KG1 (cell line): ENCODE results near the gene SNX6.
"Not testable (repeated sequence)": the region's sequence is repeated elsewhere in the genome, so short reads cannot be mapped to it uniquely, and the experiment has no call there.

Experiments used
- DNase-seq: peaks from one replicate; lab custom pipeline; 2025; lab: John Stamatoyannopoulos, UW

Gene SNX6

DNA sequence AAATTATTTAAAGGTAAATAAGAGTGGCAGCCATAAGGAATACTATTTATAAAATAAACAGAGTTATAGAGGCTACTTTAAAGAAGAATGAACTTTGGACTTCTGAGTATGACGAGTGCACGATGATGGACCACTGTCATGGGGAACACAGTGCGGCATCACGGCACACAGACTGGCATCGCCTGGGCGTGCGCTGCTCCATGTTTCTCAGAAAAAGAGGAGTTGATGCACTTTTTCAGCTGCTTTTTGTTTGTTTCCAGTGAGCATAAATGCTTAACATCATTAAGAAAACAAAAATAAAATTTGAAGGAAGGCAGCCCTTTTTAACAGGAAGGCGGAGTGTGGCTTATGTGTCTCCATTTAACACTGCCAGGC is 67.2 kb downstream of the SNX6 start:
- no peak for DNase-seq

DNA sequence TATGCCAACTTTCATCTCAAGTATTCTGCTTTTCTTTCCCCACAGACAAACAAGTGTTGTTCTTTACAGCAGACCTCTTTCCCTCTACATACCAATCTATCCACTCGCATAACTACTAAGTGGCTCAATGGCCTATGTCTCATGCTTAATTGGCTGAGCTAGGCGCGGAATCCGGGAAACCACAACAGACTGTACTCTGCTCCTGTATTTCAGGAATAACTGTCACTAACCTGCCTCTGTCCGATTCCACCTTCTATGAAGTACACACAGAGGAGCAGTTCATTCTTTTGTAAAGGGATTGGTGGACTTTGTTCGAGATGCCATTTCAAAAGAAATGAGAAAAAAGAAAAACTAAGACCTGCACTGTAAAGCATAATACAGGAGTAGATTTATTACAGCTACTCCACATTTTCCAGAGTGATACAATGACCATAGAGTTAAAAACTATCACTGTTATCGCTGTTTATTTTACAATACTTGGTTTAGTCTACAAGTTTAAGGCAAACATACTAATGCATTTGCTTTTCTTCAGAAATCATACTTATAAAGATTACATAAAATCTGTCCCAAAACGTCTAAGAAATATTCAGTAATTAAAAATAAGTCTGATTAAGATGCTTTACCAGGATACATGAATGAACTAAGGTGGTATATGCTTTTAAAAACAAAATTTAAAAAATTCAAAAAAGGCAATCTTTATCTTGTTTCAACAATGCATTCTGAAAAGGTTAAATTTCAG is 67.7 kb downstream of the SNX6 start:
- not testable (repeated sequence) for DNase-seq

DNA sequence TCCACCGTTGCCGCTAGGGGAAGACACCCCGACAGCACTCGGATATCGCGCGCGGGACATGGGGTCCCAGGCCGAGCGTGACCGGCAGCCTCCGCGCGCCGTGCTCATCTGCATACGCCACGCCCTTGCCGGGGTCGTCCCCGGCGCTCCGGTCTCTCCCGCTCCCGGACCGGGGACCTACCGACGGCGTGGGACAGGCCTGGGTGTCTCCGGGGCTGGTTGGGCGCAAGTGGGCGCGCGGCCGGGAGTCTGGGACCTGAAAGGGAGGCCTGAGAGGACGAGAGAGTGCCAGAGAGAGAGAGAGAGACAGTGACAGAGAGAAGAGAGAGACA is 73.5 kb downstream of the SNX6 start:
- DNase-seq: not testable (repeated sequence)

DNA sequence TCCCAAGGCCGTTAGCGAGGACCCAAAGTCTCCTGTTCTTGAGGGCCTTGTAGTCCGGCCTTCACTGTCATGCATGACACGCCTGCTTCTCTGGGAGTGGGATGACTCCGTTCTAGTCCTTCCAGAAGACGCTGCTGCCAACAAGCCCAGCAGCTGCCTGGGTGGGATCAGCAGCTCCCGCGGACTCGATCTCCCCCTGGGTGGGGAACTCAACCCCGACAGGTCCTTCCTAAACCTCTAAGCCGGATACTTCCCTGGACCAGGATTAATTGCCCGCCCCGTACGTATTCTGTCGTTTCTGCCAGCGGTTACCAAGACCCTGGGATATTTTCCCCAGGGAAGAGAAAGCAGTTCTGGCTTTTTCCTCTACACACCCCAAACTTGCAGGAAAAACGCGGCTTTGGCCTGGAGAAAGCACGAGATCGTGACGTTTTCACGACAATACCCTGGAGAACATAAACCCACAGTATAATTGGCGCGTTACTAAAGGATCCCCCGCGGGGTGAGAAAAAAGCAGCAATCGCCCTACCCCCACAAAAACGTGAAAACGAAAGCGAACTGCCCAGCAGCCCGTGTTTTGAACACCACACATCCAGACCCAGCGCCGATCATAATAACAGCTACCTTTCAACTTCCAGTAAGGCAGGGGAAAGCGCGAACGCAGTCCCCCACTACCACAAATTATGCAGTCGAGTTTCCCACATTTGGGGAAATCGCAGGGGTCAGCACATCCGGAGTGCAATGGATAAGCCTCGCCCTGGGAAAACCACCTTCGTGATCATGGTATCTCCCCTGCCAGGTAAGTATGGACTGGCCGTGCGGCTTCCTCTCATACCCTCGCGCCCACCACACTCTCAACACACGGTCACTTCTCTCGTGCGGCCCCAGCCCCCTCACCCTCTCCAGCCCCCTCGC is 74.1 kb downstream of the SNX6 start:
- not testable (repeated sequence) for DNase-seq

DNA sequence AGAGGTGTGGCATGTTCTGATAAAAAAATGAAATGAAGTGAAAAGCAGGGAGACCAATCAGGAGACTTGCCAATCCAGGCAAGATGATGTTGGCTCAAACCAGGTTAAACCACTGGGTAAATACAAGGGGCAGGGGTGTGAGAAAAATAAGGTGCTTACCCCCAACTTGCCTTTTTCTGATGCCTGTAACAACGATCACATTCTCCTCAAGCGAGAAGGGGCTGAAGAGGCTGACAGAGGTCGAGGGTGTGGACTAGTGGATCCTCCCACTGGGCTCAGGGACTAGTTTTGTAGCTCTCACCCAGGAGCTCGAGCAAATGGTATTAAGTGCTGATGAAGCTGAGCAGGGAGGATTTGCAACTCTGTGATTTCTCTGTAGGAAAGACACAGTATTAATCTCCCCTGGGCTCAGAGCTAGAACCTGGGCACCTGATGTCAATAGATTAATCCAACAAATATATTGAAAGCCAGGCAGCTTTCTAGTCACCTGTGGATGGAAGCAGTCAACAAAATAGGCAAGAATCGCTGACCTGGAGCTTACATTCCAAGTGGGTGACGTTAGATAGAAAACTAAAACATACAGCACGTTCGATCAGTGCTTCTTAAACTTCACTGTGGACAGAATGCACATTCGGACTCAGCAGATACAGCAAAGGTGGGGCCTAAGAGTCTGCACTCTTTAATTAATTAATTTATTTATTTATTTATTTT is 75.3 kb downstream of the SNX6 start:
- no peak for DNase-seq

DNA sequence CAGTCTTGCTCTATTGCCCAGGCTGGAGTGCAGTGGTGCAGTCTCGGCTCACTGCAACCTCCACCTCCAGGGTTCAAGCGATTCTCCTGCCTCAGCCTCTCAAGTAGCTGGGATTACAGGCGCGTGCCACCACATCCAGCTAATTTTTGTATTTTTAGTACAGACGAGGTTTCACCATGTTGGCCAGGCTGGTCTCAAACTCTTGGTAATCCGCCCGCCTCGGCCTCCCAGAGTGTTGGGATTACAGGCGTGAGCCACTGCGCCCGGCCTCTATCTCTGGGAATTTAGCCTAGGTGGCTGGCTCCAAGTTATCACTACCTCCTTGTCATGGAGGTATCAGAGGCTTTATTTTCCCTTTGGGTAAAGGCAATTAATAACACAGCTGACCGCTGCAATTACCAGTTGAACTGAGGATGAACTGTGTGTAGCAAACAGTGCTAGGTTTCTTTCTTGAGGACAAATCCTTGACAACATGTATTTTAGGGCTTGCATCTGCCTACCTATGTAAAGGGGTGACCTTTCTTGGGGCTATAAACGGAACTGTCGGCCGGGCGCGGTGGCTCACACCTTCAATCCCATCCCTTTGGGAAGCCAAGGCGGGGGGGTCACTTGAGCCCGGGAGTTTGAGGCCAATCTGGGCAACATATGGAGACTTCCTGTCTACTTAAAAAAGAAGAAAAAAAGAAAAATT is 80.5 kb downstream of the SNX6 start:
- not testable (repeated sequence) for DNase-seq

DNA sequence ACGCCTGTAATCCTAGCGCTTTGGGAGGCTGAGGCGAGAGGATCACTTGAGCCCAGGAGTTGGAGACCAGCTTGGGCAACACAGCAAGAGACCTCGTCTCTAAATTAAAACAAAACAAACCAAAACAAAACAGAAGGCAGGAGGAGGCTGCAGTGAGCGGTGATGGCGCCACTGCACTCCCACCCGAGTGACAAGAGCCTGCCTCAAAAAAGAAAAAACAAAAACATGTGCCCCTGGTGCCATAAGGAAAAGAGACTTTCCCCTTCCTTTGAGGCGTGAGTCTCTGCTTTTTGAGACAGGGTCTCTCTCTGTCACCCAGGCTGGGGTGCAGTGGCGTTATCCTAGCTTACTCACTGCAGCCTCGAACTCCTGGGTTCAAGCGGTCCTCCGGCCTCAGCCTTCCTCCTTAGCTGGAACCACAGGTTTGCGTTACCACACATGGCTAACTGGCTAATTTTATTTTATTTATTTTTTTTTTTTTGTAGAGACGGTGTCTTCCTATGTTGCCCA is 81.4 kb downstream of the SNX6 start:
- DNase-seq: no peak

DNA sequence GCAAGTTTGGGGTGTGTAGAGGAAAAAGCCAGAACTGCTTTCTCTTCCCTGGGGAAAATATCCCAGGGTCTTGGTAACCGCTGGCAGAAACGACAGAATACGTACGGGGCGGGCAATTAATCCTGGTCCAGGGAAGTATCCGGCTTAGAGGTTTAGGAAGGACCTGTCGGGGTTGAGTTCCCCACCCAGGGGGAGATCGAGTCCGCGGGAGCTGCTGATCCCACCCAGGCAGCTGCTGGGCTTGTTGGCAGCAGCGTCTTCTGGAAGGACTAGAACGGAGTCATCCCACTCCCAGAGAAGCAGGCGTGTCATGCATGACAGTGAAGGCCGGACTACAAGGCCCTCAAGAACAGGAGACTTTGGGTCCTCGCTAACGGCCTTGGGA is 82.8 kb downstream of the SNX6 start:
- DNase-seq: not testable (repeated sequence)

DNA sequence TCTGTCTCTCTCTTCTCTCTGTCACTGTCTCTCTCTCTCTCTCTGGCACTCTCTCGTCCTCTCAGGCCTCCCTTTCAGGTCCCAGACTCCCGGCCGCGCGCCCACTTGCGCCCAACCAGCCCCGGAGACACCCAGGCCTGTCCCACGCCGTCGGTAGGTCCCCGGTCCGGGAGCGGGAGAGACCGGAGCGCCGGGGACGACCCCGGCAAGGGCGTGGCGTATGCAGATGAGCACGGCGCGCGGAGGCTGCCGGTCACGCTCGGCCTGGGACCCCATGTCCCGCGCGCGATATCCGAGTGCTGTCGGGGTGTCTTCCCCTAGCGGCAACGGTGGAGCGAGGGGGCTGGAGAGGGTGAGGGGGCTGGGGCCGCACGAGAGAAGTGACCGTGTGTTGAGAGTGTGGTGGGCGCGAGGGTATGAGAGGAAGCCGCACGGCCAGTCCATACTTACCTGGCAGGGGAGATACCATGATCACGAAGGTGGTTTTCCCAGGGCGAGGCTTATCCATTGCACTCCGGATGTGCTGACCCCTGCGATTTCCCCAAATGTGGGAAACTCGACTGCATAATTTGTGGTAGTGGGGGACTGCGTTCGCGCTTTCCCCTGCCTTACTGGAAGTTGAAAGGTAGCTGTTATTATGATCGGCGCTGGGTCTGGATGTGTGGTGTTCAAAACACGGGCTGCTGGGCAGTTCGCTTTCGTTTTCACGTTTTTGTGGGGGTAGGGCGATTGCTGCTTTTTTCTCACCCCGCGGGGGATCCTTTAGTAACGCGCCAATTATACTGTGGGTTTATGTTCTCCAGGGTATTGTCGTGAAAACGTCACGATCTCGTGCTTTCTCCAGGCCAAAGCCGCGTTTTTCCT is 83.4 kb downstream of the SNX6 start:
- DNase-seq: not testable (repeated sequence)

DNA sequence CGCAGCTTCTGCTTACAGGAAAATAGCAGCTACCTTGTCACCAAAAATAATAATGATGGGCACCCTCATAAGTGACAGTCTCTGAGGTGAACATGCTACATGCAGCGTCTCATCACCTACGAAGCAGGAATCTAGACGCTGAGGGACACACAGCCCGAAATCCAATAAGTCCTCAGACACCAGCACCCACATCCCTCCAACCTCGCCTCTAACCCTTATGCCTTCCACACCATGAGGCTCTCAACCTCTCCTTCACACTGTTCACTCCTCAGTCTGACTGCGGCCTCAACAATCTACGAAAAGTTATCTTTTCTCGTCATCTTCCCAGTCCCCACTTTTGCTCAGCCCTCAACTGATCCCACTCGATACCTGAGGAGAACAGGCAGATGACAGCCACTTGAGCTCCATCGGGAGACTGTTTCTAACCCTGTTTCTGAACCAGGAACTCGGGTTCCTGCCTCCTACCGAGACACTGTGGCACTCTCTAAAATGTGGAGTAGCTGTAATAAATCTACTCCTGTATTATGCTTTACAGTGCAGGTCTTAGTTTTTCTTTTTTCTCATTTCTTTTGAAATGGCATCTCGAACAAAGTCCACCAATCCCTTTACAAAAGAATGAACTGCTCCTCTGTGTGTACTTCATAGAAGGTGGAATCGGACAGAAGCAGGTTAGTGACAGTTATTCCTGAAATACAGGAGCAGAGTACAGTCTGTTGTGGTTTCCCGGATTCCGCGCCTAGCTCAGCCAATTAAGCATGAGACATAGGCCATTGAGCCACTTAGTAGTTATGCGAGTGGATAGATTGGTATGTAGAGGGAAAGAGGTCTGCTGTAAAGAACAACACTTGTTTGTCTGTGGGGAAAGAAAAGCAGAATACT is 89.5 kb downstream of the SNX6 start:
- DNase-seq: not testable (repeated sequence)

DNA sequence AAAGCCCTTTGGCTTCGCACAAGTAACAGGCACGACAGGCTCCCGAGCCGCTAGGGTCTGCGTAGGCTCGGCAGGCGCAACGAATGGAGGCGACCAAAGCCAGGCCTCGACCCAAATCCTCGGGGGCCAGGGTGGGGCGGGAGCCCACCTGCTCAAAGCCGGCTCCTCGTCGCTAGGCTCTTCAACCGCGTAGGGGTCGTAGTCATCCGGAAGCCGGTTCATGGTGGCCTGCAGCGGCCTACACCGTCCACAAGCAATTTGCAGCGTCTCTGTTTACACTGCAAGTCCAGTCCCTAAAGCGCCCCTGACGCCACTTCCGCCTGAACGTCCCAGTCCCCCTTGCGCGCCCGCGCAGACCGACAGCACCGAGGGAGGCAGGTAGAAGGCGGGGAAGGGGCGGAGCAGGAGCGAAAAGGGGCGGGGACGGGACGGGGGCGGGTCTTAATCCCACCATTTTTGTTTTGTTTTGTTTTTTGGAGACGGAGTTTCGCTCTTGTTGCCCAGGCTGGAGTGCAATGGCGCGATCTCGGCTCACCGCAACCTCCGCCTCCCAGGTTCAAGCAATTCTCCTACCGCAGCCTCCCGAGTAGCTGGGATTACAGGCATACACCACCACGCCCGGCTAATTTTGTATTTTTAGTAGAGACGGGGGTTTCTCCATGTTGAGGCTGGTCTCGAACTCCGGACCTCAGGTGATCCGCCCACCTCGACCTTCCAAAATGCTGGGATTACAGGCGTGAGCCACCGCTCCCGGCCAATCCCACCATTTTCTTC is 90.4 kb downstream of the SNX6 start, which contains the start of gene EAPP:
TSS of gene EAPP (minus strand) at position 295 of the 774 bp plus-strand sequence. CDS start at position 222, 73 bp downstream.
- DNase-seq: no peak

DNA sequence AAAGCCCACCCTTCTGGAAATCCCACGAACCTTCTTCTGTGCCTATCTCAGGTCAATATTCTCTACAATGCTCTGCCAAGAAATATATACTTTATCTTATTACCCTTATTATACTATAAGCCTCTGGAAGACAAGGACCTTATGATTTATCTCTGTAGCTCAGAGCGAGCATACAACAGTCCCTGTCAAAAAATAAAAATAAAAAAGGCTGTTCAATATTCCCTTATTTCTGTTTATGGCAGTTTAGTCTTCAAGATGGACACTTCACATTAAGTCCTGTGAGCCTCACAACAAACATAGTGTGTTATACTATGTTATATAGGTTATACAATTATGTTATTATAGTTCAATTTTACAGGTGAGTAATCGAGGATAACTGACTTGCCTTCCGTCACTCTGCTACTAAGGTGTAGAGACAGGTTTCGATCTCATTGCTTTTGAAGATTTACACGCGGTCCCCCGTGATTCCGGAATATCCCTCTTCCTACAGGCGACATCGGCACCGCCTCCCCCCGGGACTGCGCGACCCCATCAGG is 91.0 kb downstream of the SNX6 start:
- DNase-seq: no peak

DNA sequence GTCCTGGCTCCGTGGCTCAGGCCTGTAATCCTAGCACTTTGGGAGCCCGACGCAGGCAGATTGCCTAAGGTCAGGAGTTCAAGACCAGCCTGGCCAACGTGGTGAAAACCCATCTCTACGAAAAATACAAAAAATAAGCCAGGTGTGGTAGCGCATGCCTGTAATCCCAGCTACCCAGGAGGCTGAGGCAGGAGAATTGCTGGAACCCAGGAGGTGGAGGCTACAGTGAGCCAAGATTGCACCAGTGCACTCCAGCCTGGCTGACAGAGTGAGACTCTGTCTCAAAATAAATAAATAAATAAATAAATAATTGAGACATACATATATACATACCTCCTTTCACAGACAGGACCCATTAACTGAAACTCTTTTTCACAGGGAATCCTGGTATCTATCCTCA is 91.9 kb downstream of the SNX6 start:
- DNase-seq: not testable (repeated sequence)

DNA sequence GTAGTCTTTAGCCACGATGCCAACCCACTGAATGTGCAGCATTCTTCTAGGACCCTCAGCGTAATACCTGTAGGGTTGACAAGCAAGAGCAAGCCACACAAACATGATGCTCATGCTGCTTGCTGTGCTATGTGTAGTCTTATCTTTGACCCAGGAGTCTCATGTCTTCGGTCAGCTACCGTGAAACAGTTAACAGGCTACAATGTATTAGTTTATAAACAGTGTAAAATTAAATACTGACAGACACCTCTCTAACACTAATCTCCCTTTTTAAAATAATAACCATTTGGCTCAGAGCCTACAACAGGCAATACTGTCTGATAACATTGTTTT is 92.3 kb downstream of the SNX6 start:
- DNase-seq: no peak

DNA sequence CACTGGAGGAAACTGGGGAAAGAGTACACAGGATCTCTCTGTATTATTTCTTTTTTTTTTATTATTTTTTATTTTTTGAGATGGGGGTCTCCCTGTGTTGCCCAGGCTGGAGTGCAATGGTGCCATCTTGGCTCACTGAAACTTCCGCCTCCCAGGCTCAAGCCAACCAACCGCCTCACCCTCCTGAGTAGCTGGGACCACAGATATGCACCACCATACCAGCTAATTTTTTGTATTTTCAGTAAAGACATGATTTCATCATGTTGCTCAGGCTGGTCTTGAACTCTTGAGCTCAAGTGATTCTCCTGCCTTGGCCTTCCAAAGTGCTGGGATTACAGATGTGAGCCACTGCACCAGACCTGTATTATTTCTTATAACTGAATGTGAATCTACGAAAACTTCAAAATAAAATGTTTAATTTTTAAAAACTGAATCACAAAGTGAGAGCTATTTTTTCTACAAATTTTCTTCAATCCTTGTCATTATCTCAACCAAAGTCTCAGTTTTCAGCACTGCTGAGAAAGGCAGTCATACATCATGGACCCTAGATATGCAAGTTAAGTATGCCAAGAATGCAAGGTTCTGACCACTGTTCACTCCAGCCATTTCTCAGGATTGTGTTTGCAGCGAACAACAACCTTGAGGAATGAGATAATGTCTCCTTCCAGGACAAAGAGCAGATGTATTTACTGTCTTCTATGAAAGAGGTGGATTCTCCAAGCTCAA is 92.8 kb downstream of the SNX6 start:
- no peak for DNase-seq

DNA sequence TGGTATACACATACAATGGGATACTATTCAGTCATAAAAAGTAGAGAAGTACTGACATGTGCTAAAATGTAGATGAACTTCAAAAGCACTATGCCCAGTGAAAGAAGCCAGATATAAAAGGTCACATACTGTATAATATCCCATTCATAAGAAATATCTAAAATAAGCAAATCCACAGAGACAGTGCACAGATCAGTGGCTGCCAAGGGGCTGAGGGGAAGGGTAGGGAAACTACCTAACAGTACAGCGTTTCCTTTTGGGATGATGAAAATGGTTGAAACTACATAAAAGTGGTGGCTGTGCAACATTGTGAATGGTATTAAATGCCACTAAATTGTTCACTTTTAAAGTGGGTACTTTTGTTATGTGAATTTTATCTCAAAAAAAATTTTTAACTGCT is 102.4 kb downstream of the SNX6 start:
- no peak for DNase-seq

DNA sequence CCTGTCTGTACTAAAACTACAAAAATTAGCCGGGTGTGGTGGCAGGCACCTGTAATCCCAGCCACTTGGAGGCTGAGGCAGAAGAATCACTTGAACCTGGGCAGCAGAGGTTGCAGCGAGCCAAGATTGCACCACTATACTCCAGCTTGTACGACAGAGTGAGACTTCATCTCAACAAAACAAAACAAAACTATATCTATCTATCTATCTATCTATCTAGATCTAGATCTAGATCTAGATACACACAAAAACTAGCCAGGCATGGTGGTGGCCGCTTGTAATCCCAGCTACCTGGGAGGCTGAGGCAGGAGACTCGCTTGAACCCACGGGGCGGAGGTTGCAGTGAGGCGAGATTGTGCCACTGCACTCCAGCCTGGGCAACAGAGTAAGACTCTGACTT is 105.7 kb downstream of the SNX6 start:
- DNase-seq: not testable (repeated sequence)

DNA sequence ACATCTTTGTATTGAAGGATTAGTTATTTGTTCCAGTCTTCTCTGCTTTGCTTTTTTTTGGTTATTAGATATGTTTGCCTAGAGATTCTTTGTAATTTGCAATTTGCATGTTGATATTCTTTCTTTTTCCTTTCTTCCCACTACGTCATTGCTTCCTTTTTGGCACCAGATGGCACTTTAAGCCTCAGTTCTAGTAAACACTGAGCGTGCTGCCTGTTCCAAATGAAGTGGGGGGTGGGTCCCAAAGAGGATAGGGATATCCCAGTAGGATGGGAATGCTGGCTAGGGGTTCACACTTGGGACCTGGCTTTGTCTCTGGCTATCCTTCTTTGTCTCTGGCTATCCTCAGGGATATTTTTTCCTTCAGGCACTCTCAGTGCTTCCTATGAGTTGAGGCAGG is 107.5 kb downstream of the SNX6 start:
- DNase-seq: no peak
